Measurements from ENCODE around the gene PPP1R12B.
"Not testable (repeated sequence)": the region's sequence is repeated elsewhere in the genome, so short reads cannot be mapped to it uniquely, and the experiment has no call there.

Gene PPP1R12B

DNA sequence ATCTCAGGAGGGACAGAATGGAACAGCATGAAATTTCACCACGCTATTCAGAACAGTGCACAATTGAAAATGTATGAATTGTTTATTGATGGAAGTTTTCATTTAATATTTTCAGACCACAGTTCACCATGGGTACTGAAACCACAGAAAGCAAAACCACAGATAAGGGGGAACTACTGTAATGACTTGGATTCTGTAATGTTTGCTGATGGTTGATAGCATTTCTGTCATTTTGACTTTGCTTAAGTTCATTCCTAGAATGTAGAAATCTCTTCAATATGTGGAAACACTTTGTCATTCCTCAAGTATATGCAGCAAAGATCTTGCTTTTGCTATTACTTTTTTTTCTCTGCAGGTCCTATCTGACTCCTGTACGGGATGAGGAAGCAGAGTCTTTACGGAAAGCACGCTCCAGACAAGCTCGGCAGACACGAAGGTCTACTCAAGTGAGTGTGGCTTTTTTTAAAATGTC, 139.7 kb downstream of the PPP1R12B start:
- not testable (repeated sequence) for DNase-seq (ENCODE audit: low spot score)

GRCh38 chr1:202489101-202489500, 140.6 kb downstream of the PPP1R12B start:
- not testable (repeated sequence) for DNase-seq (ENCODE audit: low spot score)

GRCh38 chr1:202493112-202493511, 144.6 kb downstream of the PPP1R12B start:
- not testable (repeated sequence) for DNase-seq (ENCODE audit: low spot score)

GRCh38 chr1:202498542-202498941, 150.0 kb downstream of the PPP1R12B start:
- no peak for DNase-seq (ENCODE audit: low spot score)

GRCh38 chr1:202499997-202500396, 151.5 kb downstream of the PPP1R12B start:
- not testable (repeated sequence) for DNase-seq (ENCODE audit: low spot score)

GRCh38 chr1:202501281-202501680, 152.8 kb downstream of the PPP1R12B start:
- DNase-seq (ENCODE audit: low spot score), result no peak

- DNase-seq (ENCODE audit: low spot score), result no peak
These were observed 156.9 kb downstream of the PPP1R12B start for GRCh38 chr1:202505356-202505755.

DNA sequence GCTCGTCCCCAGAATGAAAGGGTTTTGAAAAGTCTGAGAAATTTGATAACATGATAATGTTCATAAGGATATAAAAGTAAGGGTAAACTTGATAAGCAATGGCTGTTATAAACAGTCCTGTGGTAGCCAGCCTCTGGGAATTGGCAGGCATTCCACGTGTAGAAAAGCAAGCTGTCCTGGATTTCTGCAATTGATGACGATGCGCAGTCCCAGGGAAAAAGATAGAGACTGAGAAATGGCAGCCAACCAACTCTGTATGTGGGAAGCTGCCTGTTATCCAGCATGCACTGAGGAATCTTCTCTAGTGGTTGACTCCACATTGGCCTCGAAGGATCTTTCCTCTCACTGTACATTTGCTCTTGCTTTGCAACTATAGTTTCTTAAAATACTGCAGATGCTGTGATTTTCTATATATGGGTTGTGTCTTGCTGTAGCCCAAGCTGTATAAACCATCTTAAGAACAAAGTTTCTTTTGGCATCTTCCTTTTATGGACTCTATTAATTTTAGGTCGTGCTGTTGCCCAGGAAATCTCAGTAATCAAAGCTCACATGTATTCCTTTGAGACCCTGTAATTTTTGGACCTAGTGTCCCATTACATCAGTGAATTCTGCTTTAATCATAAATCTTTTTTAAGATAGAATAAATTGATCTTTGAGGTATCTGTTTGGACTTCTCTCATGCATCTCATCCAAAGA, 157.5 kb downstream of the PPP1R12B start:
- DNase-seq (ENCODE audit: low spot score), result not testable (repeated sequence)

GRCh38 chr1:202508863-202509262, 160.4 kb downstream of the PPP1R12B start:
- DNase-seq (ENCODE audit: low spot score), result not testable (repeated sequence)

DNA sequence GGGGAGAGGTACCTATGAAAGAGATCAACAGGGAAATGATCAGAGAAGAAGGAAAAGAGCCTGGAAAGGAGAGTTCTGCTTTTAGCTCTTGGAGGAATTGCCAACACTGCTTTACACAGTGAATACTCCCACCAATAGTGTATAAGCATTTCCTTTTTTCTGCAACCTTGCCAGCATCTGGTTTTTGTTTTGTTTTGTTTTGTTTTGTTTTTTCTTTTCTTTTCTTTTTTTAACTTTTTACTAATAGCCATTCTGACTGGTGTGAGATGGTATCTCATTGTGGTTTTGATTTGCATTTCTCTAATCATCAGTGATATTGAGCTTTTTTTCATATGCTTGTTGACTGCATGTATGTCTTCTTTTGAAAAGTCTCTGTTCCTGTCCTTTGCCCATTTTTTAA, 165.4 kb downstream of the PPP1R12B start:
- DNase-seq (ENCODE audit: low spot score), result not testable (repeated sequence)

DNA sequence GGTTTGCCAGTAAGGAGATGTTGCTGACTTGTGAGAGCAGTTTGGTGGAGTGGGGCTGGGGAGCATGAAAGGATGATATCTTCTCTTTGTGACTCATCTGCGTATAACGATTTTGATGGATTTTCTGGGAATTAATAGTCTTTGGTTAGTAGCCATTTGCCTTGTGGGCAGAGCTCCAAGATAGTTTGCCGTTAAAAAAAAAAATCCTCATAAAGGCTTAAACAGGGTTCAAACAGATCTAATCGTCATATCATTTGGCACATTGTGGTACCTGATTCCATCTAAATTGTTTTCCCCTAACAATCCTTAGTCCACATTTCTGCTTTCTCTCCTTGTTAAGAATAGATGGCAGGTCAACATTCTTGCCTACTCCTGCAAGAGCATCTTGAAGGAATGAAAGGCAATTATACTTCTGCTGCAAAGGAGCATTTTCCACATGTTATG, 168.0 kb downstream of the PPP1R12B start:
- no peak for DNase-seq (ENCODE audit: low spot score)

DNA sequence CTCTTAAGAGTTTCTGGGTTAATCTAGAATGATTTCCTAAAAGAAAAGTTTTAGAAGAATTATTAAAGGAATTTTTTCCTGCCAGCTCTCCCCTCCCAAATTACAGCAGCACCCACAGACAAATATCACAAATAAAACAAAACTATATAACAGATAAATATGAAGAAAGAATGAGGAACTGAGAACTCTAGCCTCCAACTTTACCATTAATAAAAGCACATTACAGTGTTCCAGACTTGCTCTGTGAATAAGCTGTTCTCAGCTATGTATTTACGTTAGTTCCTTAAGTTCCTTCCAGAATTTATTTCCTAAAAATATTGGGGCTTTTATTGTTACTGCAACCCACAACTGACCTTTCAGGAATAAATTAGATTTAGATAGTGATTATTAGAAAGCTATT, 168.6 kb downstream of the PPP1R12B start:
- DNase-seq (ENCODE audit: low spot score), result not testable (repeated sequence)

- DNase-seq (ENCODE audit: low spot score), result not testable (repeated sequence)
These were observed 169.7 kb downstream of the PPP1R12B start for GRCh38 chr1:202518180-202518579.

GRCh38 chr1:202518905-202519304, 170.4 kb downstream of the PPP1R12B start:
- DNase-seq (ENCODE audit: low spot score), result not testable (repeated sequence)

DNA sequence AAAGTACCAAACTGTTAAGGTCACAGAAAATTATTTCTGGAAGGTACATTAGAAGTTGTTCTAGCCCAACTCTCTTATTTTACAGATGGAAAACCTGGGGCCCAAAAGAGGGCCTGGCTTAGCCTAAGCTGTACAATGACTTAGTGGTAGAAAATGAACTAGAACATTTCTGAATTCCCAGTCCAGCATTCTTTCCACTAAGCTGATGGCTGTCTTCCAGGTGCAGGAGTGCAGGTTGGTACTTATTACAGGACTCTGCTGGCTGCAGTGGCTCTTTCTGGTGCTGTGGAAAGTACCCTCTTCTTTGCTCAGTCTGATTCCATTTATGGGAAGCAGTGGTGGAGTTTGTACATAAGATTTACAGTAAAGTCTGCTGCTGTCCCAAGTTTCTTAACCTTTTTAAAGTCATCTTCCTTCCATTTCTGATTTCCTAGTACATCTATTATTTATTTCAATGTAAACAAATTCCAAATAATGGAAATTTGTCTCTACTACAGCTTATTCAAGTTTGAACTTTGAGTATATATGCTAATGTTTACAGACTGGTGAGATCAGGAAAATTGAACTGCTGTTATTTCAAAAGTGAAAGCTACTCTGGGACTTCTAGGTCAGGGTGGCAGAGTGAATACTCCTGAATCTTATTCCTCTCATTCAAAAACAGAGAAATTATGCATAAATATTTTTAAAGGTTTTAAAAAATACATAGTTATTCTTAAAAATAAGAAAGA, 171.8 kb downstream of the PPP1R12B start:
- DNase-seq (ENCODE audit: low spot score), result not testable (repeated sequence)

- DNase-seq (ENCODE audit: low spot score), result not testable (repeated sequence)
These were observed 172.3 kb downstream of the PPP1R12B start for GRCh38 chr1:202520857-202521216.

DNA sequence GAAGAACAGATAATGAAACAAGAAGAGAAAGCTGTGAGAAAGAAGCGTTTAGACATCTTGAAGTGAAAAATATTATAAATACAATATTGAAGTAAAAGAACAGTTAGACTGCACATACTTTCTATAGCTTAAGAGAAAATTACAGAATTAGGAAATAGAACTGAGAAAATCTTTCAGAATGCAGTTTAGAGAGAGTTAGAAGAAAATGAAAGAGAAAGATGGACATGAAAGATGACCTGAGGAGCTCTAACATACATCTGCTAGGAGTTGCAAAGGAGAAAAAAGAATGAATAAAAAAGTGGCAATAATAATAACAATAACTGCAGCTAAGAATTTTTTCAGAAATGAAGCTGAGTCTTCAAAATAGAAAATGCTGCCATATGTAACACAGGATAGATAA, 173.0 kb downstream of the PPP1R12B start:
- not testable (repeated sequence) for DNase-seq (ENCODE audit: low spot score)

DNA sequence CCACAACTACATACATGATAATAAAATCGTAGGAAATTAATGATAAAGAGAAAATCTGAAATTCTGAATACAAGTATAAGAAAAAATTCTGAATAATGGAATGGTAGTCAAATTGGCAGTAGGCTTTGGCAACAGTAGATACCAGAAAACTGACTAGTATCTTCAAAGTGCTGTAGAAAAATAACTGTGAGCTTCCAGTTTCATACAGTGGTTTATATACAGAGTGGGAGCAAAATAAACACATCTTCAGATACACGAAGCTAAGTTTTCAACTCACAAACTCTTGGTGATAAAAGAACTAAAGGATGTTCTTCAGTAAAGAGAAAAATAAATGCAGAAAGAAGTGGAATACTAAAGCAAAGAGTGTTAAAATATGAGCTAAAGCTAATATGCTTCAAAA, 173.4 kb downstream of the PPP1R12B start:
- no peak for DNase-seq (ENCODE audit: low spot score)

DNA sequence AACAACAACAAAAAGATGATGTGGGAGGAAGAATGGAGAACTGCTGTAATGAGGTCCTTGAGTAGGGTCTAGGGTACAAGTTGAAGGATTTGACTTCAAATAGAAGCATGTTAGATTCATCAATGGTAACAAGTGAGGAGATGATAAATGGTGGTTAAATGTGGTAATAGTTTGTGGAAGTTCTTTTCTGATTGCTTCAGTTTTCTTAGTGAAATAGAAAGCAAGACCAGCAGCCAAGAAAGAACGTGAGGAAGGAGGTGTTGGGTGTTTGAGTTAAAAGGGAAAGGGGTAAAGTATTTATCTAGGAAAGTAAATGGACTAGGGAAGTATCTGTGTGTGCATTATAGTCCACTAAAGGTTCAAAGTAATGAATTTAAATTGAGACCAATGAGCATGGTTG, 177.6 kb downstream of the PPP1R12B start:
- not testable (repeated sequence) for DNase-seq (ENCODE audit: low spot score)

GRCh38 chr1:202528096-202528722, 179.7 kb downstream of the PPP1R12B start:
- DNase-seq (ENCODE audit: low spot score), result not testable (repeated sequence)

DNA sequence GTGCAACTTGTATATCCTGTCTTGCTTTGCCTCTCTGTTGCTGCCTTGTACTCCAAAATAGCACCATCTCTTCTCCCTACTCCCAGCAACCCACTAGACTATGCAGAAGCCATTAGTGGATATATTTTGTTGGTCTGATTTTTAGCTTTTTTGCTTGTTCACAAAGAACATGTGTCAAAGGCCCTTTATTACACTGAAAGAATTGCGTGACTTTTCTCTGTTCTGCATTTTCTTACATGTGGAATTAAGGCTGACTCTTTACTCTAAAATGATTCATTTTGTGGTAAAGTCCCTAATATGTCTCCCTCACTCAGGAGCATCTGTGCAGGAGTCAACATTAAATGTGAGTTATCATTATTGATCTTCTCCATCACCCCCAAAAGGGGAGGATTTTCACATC, 182.2 kb downstream of the PPP1R12B start:
- not testable (repeated sequence) for DNase-seq (ENCODE audit: low spot score)

DNA sequence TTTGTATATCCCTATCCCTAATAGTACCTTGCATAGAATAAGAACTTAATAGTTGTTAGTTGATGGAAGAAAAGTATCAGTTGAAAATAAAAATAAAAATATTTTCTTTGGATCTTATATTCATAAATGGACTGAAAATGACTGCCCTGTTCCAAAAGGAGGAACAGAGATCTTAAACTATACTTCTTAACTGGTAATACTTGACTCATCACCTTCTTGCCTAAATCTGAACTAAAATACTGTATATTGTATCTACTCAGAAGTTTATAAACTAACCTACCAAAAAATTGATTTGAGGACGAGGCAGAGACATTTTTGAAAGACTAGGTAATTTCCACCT, 182.9 kb downstream of the PPP1R12B start:
- DNase-seq (ENCODE audit: low spot score), result no peak
